ENCODE data around the gene TMEM125.

Gene TMEM125

DNA sequence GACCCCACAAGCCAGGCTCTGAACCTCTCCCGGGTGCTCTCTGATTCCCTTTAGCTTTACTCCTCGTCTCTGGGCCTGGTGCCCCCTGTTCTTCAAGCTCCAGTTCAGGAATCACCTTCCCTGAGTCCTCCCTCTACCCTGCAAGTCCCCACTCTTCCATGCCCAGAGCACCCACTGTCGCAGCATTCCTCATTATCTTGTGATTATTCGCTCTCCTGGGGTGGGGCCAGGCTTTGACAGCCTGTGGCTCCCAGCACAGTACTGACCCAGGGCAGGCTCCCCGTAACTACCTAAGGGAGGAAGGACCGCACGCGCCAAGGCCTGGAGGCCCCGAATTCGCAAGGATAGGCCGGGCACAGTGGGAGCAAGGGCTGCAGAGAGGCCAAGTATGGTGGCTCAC is 16.3 kb downstream of the TMEM125 start:
- no peak for DNase-seq (ENCODE audit: low read depth)
- no peak overlapping the region for H3K4me3 ChIP-seq (ENCODE audit: low read length)
- TF ChIP-seq, protein P1, sequence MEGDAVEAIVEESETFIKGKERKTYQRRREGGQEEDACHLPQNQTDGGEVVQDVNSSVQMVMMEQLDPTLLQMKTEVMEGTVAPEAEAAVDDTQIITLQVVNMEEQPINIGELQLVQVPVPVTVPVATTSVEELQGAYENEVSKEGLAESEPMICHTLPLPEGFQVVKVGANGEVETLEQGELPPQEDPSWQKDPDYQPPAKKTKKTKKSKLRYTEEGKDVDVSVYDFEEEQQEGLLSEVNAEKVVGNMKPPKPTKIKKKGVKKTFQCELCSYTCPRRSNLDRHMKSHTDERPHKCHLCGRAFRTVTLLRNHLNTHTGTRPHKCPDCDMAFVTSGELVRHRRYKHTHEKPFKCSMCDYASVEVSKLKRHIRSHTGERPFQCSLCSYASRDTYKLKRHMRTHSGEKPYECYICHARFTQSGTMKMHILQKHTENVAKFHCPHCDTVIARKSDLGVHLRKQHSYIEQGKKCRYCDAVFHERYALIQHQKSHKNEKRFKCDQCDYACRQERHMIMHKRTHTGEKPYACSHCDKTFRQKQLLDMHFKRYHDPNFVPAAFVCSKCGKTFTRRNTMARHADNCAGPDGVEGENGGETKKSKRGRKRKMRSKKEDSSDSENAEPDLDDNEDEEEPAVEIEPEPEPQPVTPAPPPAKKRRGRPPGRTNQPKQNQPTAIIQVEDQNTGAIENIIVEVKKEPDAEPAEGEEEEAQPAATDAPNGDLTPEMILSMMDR (conservative IDR thresholded peaks at IDR 0.05; ENCODE audit: low read depth, low read length), result no peak

DNA sequence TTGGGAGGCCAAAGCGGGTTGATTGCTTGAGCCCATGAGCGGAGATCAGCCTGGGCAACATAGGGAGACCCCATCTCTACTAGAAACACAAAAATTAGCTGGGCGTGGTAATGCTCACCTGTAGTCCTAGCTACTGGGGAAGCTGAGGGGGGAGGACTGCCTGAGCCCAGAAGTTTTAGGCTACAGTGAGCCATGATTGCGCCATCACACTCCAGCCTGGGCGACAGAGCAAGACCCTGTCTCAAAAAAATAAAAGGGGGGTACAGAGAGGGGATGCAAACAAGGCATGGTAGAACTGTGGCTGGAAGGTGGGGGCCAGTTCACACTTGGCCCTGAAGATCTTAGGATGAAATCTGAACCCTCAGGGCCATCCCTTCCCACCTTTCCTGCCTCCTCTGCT is 16.8 kb downstream of the TMEM125 start:
- no peak for DNase-seq (ENCODE audit: low read depth)
- TF ChIP-seq, protein P1 (conservative IDR thresholded peaks at IDR 0.05; ENCODE audit: low read depth, low read length), result no peak
- no peak overlapping the region for H3K4me3 ChIP-seq (ENCODE audit: low read length)

DNA sequence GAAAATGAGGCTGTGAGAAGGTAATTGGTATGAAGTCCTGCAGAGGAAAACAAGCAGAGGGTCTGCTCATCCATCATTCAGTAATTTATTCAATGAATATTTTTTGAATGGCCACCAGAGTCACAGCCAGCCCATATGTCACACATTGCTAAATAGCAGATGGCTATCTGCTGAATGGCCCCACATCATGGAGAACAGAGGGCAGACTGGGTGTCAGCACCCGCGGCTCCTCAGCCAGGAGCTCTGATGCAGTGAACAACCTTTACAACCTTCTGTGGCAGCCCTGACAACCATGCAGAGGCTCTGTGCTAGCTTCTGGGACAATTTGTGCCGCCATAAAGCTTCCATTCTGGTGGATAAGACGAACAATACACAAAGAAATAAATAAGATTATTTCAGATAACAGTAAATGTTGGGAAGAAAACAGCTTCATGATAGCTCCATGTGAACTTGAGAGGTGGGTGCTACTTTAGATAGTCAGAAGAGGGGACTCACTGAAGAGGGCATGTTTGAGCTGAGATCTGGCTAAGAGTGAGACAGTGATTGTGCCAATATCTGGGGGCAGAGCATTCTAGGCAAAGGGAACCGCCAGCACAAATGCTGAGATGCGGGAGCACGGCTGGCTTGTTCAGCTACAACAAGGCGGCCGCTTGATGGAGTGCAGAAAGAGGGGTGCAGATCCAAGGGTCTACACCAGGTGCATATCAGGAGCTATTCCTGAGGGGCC is 18.4 kb downstream of the TMEM125 start:
- TF ChIP-seq, protein P1 (conservative IDR thresholded peaks at IDR 0.05; ENCODE audit: low read depth, low read length), result no peak
- H3K4me3 ChIP-seq (ENCODE audit: low read length), result no peak overlapping the region
- no peak for DNase-seq (ENCODE audit: low read depth)

DNA sequence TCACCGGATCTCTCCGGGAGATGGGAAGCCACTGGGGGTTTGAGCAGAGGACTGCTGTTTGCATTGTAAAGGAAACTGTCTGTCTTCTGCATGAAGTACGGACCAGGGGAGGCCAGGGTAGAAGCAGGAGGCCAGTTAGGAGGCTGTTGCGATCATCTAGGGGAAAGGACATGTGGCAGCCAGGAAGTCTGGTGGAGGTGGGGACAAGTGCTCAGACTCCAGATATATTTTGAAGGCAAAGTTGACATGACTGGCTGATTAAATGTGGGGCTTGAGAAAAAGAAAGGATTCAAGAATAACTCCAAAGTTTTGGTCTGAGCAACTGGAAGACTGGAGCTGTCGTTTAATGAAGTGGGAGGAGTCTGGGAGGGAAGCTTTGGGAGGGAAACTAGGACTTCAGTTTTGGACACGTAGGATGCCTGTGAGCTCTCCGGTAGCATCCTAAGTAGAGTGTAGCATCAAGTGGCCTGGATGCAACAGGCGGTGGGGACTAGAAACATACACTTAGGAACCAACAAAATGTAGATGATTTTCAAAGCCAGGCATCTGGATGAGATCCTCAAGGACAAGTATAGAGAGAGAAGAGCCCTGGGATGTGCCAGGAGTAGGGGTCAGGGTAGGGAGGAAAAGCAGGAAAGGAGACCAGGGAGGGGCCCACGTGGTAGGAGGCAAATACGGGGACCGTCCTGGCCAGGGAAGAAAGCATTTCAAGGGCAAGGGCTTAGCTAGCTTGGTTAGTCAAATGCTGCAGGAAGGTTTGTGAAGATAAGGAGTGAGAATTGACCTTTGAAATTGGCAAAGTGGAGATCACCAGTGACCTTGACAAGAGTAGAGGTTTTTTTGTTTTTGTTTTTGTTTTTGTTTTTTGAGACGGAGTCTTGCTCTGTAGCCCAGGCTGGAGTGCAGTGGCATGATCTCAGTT is 19.3 kb downstream of the TMEM125 start:
- TF ChIP-seq, protein P1 (conservative IDR thresholded peaks at IDR 0.05; ENCODE audit: low read depth, low read length), result no peak
- H3K4me3 ChIP-seq (ENCODE audit: low read length), result no peak overlapping the region
- DNase-seq (ENCODE audit: low read depth), result no peak

DNA sequence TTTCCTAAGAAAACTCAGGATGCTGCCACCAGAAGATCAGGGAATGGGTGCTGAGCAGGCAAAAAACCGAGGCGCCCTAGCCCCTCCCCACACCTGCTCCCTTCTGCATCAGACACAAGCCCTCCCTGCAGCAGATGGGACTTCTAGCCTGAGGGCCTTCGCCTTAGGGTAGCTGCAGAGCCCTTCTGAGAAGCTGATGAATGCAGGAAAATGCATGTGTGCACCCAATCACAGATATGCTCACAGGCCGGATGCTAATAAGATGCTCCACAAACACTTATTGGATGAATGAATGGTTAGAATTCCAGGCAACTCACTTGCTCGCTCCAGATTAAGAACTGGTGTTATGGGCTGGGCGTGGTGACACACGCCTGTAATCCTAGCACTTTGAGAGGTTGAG is 22.4 kb downstream of the TMEM125 start:
- TF ChIP-seq, protein P1 (conservative IDR thresholded peaks at IDR 0.05; ENCODE audit: low read depth, low read length), result no peak
- no peak for DNase-seq (ENCODE audit: low read depth)
- no peak overlapping the region for H3K4me3 ChIP-seq (ENCODE audit: low read length)

DNA sequence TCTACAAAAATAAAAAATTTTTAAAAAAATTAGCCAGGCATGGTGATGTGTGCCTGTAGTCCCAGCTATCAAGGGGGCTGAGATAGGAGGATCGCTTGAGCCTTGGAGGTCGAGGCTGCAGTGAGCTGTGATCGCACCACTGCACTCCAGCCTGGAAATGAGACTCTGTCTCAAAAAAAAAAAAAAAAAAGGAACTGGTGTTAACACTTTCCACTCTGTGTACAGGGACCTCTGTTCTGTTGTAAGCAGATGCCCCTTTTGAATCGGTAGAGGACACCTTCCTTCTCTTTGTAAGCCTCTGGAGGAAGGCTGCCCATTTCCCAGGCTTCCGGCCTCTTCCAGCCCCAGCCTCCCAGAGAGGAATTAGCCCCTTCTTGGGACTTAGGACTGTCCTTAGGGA is 22.9 kb downstream of the TMEM125 start:
- no peak for DNase-seq (ENCODE audit: low read depth)
- TF ChIP-seq, protein P1 (conservative IDR thresholded peaks at IDR 0.05; ENCODE audit: low read depth, low read length), result no peak
- H3K4me3 ChIP-seq (ENCODE audit: low read length), result no peak overlapping the region
